ENCODE measurements around the gene CFAP210.

GRCh38 chr2:169637620-169638019, 56.6 kb downstream of the CFAP210 start:
- no peak for TF ChIP-seq POLR2A (IDR thresholded peaks at IDR 0.05; ENCODE audit: low read depth, low read length)
- TF ChIP-seq POLR2AphosphoS5 (IDR thresholded peaks at IDR 0.05; ENCODE audit: low read depth, low read length), result no peak
